OCI-LY7 (cell line): ENCODE results near the gene FHIT.

Source experiments
- EZH2phosphoT487 ChIP-seq: fragments of 200-600 bp; sonication (generic); IDR thresholded peaks from 2 replicates; pipeline ENCODE4 v1.6.1; 2018; ENCODE audit warnings: low read depth, borderline replicate concordance, mild to moderate bottlenecking, mixed run types, antibody characterized with exemption, low read length, moderate library complexity, mixed read lengths
- TF ChIP-seq, protein P1 (sequence below): fragments of 200-600 bp; sonication (generic); conservative IDR thresholded peaks from 2 replicates; pipeline ENCODE4 v1.5.1; 2014; ENCODE audit warnings: mild to moderate bottlenecking, antibody characterized with exemption, low read length, moderate library complexity, mixed read lengths

DNA sequence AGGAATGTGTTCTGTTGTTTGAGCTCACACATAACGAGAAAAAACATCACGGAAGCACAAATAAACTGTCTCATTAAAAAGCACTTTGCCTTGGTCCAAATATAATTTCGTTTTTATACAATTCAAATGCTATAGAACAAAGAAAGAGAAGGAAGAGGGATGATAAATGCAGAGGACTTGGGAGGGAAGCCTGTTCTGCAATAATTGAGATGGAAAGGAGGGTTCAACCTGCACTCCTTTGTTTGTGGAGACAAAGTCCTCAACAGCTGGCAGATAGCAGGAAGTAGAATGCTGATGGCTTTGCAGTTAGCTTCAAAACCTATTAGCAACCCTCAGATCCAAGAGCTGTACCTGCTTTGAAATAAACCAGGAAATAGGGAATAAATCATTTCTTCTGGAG is 1010.8 kb downstream of the FHIT start:
- TF ChIP-seq, protein P1, sequence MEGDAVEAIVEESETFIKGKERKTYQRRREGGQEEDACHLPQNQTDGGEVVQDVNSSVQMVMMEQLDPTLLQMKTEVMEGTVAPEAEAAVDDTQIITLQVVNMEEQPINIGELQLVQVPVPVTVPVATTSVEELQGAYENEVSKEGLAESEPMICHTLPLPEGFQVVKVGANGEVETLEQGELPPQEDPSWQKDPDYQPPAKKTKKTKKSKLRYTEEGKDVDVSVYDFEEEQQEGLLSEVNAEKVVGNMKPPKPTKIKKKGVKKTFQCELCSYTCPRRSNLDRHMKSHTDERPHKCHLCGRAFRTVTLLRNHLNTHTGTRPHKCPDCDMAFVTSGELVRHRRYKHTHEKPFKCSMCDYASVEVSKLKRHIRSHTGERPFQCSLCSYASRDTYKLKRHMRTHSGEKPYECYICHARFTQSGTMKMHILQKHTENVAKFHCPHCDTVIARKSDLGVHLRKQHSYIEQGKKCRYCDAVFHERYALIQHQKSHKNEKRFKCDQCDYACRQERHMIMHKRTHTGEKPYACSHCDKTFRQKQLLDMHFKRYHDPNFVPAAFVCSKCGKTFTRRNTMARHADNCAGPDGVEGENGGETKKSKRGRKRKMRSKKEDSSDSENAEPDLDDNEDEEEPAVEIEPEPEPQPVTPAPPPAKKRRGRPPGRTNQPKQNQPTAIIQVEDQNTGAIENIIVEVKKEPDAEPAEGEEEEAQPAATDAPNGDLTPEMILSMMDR: no peak
- no peak for TF ChIP-seq EZH2phosphoT487
